Thyroid gland (tissue), 4 donors: ENCODE results near the gene SLC37A1. TPM values are rescaled to one million over a fixed set of nuclear protein-coding genes. Genes with fewer than 3 reads are reported as not detected.

Source experiments
- DNase-seq, 2 donors: peaks; one replicate each; pipeline ENCODE4 v3.0.0-alpha.2; 2019
- H3K27ac ChIP-seq, 3 donors: fragments of 200-600 bp; sonication (generic); 1 replicate in 2 of 3; 2 replicates in 1 of 3; pipeline ENCODE4 v1.5.1; 2016 to 2019; ENCODE audit warnings: mild to moderate bottlenecking in 1 of 3, moderate library complexity in 1 of 3
- H3K27me3 ChIP-seq: fragments of 200-600 bp; sonication (generic); one replicate; pipeline ENCODE4 v1.5.1; 2019
- H3K36me3 ChIP-seq, 2 donors: fragments of 200-600 bp; sonication (generic); one replicate each; pipeline ENCODE4 v1.5.1; 2016 to 2019
- H3K4me1 ChIP-seq, 2 donors: fragments of 200-600 bp; sonication (generic); one replicate each; pipeline ENCODE4 v1.5.1; 2017 to 2019
- H3K4me3 ChIP-seq, 3 donors: fragments of 200-600 bp; sonication (generic); replicated peaks in 1 of 3; 1 replicate in 2 of 3; 2 replicates in 1 of 3; pipeline ENCODE4 v1.5.1; 2016; ENCODE audit warnings: mild to moderate bottlenecking in 1 of 3
- H3K9me3 ChIP-seq: fragments of 200-600 bp; sonication (generic); one replicate; pipeline ENCODE4 v1.5.1; 2017
- CTCF ChIP-seq, 6 experiments: fragments of 200-600 bp in 3 of 6; fragments of 450-650 bp in 3 of 6; sonication (generic) in 3 of 6; IDR thresholded peaks; one replicate each; pipeline ENCODE4 v1.5.1; 2016 to 2019; ENCODE audit warnings: antibody characterized with exemption in 6 of 6, mild to moderate bottlenecking in 2 of 6, inconsistent platforms in 1 of 6, moderate library complexity in 1 of 6
- POLR2A ChIP-seq, 2 donors: fragments of 450-650 bp; IDR thresholded peaks; one replicate each; pipeline ENCODE4 v1.6.1; 2017; ENCODE audit warnings: antibody characterized with exemption in 2 of 2, mild to moderate bottlenecking in 2 of 2, moderate library complexity in 1 of 2
- WGBS, 2 donors: methylation state at CpG; one replicate each; pipeline ENCODE4 v1.1.5; 2017; 5-methylcytosine and 5-hydroxymethylcytosine counted together
- intact Hi-C: fragments of 100-400 bp; cut with DNase I; formaldehyde crosslinking; loops from one replicate; pipeline ENCODE4 v1.15.1; 2023
- total RNA-seq, 4 donors: library from RNA; depleted of rRNA; stranded (reverse); fragments of >200 nt; gene quantifications; one replicate each; pipeline ENCODE4 v1.2.3, GENCODE V29; 2016

The SLC37A1 gene
- total RNA-seq, 4 donors from 2014 or later: 26.1 to 37.9 (median 34.9) TPM

- Histone ChIP-seq H3K4me1 (peaks cover 22 to 30% of the 10 kb centered on the region in 2 donors), H3K9me3 (no peaks in the 10 kb centered on the region), H3K27me3 (no peaks in the 10 kb centered on the region), H3K36me3 (peaks cover 29 to 37% of the 10 kb centered on the region in 2 donors), H3K27ac (no peak overlapping the region), H3K4me3 (no peak overlapping the region)
- DNase-seq: no peak
- TF ChIP-seq POLR2A (IDR thresholded peaks at IDR 0.05) (no peak), CTCF (IDR thresholded peaks at IDR 0.05) (no peak)
- intact Hi-C loops: no loop called here
- WGBS, 2 donors: 81 to 90% methylated on average over 8 of the region's 8 CpGs
Observed at GRCh38 chr21:42540396-42540795, 26.7 kb downstream of the SLC37A1 start.

GRCh38 chr21:42541174-42541573 is 27.5 kb downstream of the SLC37A1 start:
- Histone ChIP-seq H3K27me3 (no peaks in the 10 kb centered on the region), H3K4me1 (peaks cover 14 to 22% of the 10 kb centered on the region in 2 donors), H3K4me3 (no peak overlapping the region), H3K9me3 (no peaks in the 10 kb centered on the region), H3K36me3 (peaks cover 37 to 43% of the 10 kb centered on the region in 2 donors), H3K27ac (no peak overlapping the region)
- TF ChIP-seq CTCF (IDR thresholded peaks at IDR 0.05) (no peak), POLR2A (IDR thresholded peaks at IDR 0.05) (no peak)
- 84 to 87% methylated on average over 9 to 11 of the region's 12 CpGs for WGBS, 2 donors
- intact Hi-C loops: no loop called here
- DNase-seq: no peak

GRCh38 chr21:42541618-42542017 is 28.0 kb downstream of the SLC37A1 start:
- Histone ChIP-seq H3K36me3 (peaks cover 41 to 43% of the 10 kb centered on the region in 2 donors), H3K27ac (no peak overlapping the region), H3K27me3 (no peaks in the 10 kb centered on the region), H3K4me3 (no peak overlapping the region), H3K4me1 (peaks cover 11 to 17% of the 10 kb centered on the region in 2 donors), H3K9me3 (no peaks in the 10 kb centered on the region)
- DNase-seq: no peak
- intact Hi-C loops: no loop called here
- TF ChIP-seq POLR2A (IDR thresholded peaks at IDR 0.05) (no peak), CTCF (IDR thresholded peaks at IDR 0.05) (no peak)

- Histone ChIP-seq H3K9me3 (no peaks in the 10 kb centered on the region), H3K4me1 (peaks cover 6 to 12% of the 10 kb centered on the region in 2 donors), H3K36me3 (peaks cover 45 to 48% of the 10 kb centered on the region in 2 donors), H3K4me3 (no peak overlapping the region), H3K27ac (no peak overlapping the region), H3K27me3 (no peaks in the 10 kb centered on the region)
- intact Hi-C loops: no loop called here
- no peak for DNase-seq
- WGBS, 2 donors: 87 to 91% methylated on average over 8 of the region's 8 CpGs
- TF ChIP-seq CTCF (IDR thresholded peaks at IDR 0.05) (no peak), POLR2A (IDR thresholded peaks at IDR 0.05) (no peak)
Observed at GRCh38 chr21:42542196-42542595, 28.5 kb downstream of the SLC37A1 start.

- no peaks in the 10 kb centered on the region for H3K9me3 ChIP-seq
- H3K4me3 ChIP-seq: no peak overlapping the region
- DNase-seq: no peak
- intact Hi-C loops: no loop called here
- H3K27me3 ChIP-seq: no peaks in the 10 kb centered on the region
- peaks cover 49 to 52% of the 10 kb centered on the region in 2 donors for H3K36me3 ChIP-seq
- TF ChIP-seq CTCF (IDR thresholded peaks at IDR 0.05) (no peak), POLR2A (IDR thresholded peaks at IDR 0.05) (no peak)
- WGBS, 2 donors: 92 to 94% methylated on average over 9 to 10 of the region's 10 CpGs
- peaks cover 2 to 8% of the 10 kb centered on the region in 2 donors for H3K4me1 ChIP-seq
- no peak overlapping the region for H3K27ac ChIP-seq
Observed at GRCh38 chr21:42542596-42542995, 28.9 kb downstream of the SLC37A1 start.
